Stimulated activated CD4-positive, alpha-beta T cell treated with anti-CD3 and anti-CD28 coated beads, Interleukin-2, amount 100 ng/mL, for 48 hours (primary cell): ENCODE results near the gene THAP9.
"Not testable (repeated sequence)": the region's sequence is repeated elsewhere in the genome, so short reads cannot be mapped to it uniquely, and the experiment has no call there.

Experiments used
- DNase-seq, 2 donors: peaks; one replicate each; pipeline ENCODE4 v3.0.0-alpha.2; 2020

THAP9 gene

GRCh38 chr4:82898322-82899243 lies 2.0 kb upstream of the THAP9 start:
- no peak for DNase-seq

GRCh38 chr4:82899374-82900065 lies 1.0 kb upstream of the THAP9 start:
- no peak for DNase-seq

- no peak for DNase-seq
Measured at GRCh38 chr4:82900066-82900410, 497 bp upstream of the THAP9 start.

GRCh38 chr4:82901183-82901718 lies 716 bp downstream of the THAP9 start:
- no peak for DNase-seq

DNA sequence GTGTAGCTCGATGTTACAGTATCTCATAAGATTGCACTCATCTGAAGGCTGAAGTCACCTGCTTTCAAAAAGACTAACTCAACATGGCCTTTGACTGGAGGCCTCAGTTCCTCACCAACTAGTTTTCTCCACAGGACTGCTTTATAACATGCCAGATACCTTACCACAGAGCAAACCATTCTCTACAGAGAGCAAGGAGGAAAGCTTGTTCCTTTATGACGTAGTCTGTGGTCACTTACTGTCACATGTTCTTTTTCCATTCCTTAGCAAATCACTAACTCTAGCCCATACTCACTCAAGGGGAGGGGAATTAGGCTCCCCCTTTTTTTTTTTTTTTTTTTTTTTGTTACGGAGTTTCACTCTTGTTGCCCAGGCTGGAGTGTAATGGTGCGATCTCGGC lies 3.2 kb downstream of the THAP9 start:
- DNase-seq = no peak

GRCh38 chr4:82905205-82905604 lies 4.7 kb downstream of the THAP9 start:
- peak in 1 of 2 donors; percentile 25 for DNase-seq

GRCh38 chr4:82906469-82906868 lies 5.9 kb downstream of the THAP9 start:
- DNase-seq = no peak

GRCh38 chr4:82909326-82909725 lies 8.8 kb downstream of the THAP9 start:
- no peak for DNase-seq

GRCh38 chr4:82913305-82913704 lies 12.8 kb downstream of the THAP9 start:
- DNase-seq = no peak

GRCh38 chr4:82913968-82914367 lies 13.4 kb downstream of the THAP9 start:
- DNase-seq = not testable (repeated sequence)

DNA sequence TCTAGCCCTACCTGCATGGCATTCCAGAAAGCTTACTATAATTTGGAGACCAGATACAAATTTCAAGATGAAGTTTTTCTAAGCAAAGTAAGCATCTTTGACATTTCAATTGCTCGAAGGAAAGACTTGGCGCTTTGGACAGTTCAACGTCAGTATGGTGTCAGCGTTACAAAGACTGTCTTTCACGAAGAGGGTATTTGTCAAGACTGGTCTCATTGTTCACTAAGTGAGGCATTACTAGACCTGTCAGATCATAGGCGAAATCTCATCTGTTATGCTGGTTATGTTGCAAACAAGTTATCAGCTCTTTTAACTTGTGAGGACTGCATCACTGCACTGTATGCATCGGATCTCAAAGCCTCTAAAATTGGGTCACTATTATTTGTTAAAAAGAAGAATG lies 17.6 kb downstream of the THAP9 start:
- DNase-seq = no peak

DNA sequence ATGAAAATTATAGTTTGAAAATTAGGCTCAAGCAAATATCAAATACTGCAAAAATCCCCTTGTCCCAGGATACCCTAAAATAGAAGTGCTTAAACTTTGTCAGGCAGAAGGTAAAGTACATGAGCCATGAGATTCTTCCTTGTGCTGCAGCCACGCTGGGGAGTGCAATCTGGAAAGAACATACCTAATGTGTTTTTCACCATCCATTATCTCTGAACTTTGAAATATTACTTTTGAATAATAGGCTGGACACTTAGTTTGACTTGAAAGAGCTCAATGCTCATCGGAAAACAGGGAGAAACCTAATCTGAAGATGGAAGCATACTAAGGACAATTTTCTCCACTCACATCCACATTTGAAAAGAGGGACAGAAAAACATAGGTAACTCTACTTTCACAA lies 18.9 kb downstream of the THAP9 start:
- DNase-seq = no peak

GRCh38 chr4:82921795-82922194 lies 21.3 kb downstream of the THAP9 start:
- no peak for DNase-seq

DNA sequence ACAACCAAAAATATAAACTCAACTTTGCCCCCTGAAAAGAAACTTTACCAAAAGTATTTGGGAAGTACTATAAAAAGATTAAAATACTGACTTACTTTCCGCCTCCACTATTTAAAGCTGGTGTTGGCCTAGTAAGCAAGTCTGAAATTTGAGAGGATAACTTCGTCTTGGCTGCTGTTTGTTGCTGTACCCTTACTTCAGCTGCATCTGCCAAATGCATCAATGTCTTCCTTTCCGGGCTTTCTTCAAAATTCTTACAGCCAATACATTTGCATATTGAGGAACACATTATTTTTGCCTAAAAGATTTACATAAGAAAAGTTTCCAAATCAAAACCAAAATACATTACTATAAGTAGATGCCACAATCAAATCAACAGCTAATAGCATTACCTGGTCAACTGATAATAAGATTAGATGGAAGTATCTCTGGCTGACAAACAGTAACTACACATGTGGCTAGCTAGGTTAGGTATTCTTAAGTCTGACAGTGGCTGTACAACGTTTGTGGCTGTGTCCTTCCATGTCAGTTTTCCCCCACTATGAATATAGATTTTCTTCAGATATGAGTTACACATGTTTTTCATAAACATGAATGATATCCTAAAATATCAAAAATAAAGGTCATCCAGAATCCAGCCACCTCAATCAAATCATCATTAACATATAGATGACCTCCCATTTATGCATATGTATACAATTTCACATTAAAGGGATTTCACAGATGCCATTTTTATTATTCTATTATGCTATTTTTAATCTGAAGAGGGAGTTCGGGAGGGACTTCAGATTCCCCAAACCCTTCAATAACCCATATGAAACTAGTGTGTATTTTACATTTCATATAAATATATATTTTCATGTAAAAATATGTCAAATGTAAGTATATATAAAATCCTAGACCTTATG lies 30.6 kb downstream of the THAP9 start:
- DNase-seq = no peak

DNA sequence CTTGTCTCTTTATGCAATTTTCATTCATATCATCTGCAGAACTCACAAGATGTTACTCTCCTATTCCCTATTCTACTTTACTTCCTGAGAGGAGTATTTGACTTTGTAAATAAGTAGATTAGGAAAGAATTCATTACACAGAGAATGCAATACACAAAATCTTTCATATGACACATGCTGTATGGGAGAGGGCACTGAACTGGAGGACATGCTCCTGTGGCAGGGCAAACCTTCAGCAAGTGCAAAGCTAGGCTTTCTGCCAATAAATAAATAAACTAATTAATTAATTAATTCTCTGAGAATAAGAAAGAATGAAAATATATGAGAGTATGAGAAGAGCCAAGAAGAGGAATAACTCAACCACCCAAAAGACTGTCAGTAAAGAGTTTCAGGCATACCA lies 33.9 kb downstream of the THAP9 start:
- no peak for DNase-seq

- DNase-seq = no peak
Measured at GRCh38 chr4:82939414-82939813, 38.9 kb downstream of the THAP9 start.

DNA sequence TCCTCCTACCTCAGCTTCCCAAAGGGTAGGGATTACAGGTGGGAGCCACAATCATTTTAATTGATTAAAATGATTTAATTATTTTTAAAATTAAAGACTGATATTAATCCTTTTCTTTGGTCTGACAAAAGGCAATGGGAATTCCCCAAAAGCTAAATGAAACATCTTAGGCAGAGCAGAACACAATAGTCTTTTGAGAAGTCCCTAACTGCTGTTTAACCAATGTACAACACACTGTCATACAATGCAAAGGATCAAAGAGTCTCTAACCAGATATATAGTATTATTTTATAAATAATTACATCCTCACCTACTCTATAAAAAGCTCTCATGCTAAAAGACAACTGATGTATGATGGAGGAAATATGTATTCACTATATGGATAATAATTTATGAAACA lies 47.0 kb downstream of the THAP9 start:
- DNase-seq = no peak

DNA sequence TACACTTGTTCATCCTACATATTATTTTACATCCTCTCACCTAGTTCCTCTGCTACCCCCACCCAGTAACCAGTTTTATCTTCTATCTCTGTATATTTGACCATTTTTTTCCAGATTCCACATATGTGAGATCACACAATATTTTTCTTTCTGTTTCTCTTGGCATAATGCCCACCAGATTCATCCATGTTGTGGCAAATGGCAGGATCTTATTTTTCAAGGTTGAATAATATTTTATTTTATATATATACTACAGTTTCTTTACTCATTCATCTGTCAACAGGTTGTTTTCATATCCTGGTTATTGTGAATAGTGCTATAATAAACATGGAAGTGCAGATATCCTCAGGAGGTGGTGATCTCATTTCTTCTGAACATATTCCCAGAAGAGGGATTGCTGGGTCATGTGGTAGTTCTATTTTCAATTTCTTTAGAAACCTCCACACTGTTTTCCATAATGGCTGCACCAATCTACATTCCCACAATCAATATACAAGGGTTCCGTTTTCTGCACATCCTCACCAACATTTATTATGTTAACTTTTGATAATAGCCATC lies 48.2 kb downstream of the THAP9 start:
- no peak for DNase-seq

DNA sequence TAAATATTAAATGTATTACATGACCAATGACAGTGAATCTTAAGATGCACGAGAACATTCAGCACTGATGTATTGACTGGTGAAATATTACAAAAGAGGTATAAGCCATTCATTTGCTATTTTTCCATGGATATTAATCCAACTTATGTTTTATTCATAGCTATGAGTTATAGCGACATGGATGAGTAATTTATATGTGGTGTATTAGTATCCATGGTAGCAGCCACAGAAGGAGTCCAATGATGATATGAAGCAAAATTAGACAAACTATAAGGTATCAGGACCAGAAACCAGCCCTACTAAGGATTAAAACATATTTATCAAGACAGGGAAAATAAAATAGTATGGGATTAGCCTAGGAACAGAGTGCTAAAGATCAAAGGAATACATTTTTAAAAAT lies 50.7 kb downstream of the THAP9 start:
- DNase-seq = no peak

DNA sequence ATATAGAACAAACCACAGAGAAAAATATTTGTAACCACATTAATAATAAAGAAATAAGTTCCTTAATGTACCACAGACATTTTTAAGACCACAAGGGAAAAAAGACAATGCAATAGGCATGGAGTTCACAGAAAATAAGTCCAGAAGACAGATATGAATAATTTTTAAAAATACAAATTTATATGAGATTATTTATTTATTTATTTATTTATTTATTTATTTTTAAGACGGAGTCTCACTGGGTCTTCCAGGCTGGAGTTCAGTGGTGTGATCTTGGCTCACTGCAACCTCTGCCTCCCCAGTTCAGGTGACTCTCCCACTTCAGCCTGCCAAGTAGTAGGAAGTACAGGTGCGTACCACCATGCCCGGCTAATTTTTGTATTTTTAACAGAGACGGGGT lies 53.7 kb downstream of the THAP9 start:
- no peak for DNase-seq

- no peak for DNase-seq
Measured at GRCh38 chr4:82957045-82957444, 56.5 kb downstream of the THAP9 start.

DNA sequence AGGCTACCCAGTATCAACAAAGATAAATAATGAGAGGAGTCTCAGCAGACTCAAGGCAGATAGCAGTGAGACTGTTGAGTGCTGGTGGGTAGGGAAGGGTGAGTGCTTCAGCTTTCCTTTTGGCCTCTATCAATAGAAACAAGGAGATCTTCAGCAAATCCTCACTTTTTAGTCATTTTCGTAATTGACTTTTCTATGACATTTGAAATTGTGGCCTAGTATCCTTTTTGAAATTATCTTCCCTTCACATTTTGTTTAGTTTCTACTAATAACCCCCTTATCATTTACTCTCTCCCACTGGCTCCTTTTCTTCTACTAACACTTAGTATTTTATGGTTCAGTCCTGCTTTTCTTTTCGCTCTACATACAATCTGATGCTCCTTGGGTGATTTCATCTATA lies 65.2 kb downstream of the THAP9 start:
- DNase-seq = no peak

GRCh38 chr4:82968972-82969371 lies 68.4 kb downstream of the THAP9 start:
- DNase-seq = no peak
